GM19452 (cell line): ENCODE measurements around the gene ARHGEF19.

Experiments used
- ATAC-seq: cut with Tn5 transposase; IDR thresholded peaks from one replicate; pipeline ENCODE4 v1.9.1; 2021; ENCODE audit not compliant: unreplicated experiment

The ARHGEF19 gene

GRCh38 chr1:16183765-16184556 is 28.5 kb downstream of the ARHGEF19 start:
- no peak for ATAC-seq

- ATAC-seq, result no peak
These were observed 29.3 kb downstream of the ARHGEF19 start for GRCh38 chr1:16183179-16183578.

GRCh38 chr1:16181887-16182719 is 30.3 kb downstream of the ARHGEF19 start:
- ATAC-seq, result no peak

GRCh38 chr1:16180291-16180824 is 32.1 kb downstream of the ARHGEF19 start:
- ATAC-seq, result no peak

- no peak for ATAC-seq
These were observed 33.6 kb downstream of the ARHGEF19 start for GRCh38 chr1:16178596-16179497.

- ATAC-seq, result no peak
These were observed 35.1 kb downstream of the ARHGEF19 start for GRCh38 chr1:16177306-16177705.

- ATAC-seq, result no peak
These were observed 35.8 kb downstream of the ARHGEF19 start for GRCh38 chr1:16176653-16177052.

GRCh38 chr1:16175610-16176553 is 36.6 kb downstream of the ARHGEF19 start:
- no peak for ATAC-seq

- ATAC-seq, result no peak
These were observed 37.4 kb downstream of the ARHGEF19 start for GRCh38 chr1:16174886-16175598.

- no peak for ATAC-seq
These were observed 38.1 kb downstream of the ARHGEF19 start for GRCh38 chr1:16174261-16174868.

- ATAC-seq, result no peak
These were observed 38.8 kb downstream of the ARHGEF19 start for GRCh38 chr1:16173447-16174260.

GRCh38 chr1:16172964-16173446 is 39.4 kb downstream of the ARHGEF19 start:
- no peak for ATAC-seq

- ATAC-seq, result no peak
These were observed 40.1 kb downstream of the ARHGEF19 start for GRCh38 chr1:16172218-16172830.

- ATAC-seq, result no peak
These were observed 40.9 kb downstream of the ARHGEF19 start for GRCh38 chr1:16171314-16172151.

GRCh38 chr1:16170283-16170673 is 42.2 kb downstream of the ARHGEF19 start:
- ATAC-seq, result no peak

GRCh38 chr1:16168622-16169360 is 43.7 kb downstream of the ARHGEF19 start:
- ATAC-seq, result no peak
